NCI-H526 (cell line): ENCODE results near the gene LRTM2.
A peak's percentile ranks its signal among the peaks of the same experiment; 100 is the strongest.

ENCODE experiments used
- DNase-seq, 2 experiments: peaks; one replicate each; lab custom pipeline; 2025; lab: John Stamatoyannopoulos, UW

The LRTM2 gene

GRCh38 chr12:1842905-1843640 lies 22.7 kb downstream of the LRTM2 start:
- no peak for DNase-seq

DNA sequence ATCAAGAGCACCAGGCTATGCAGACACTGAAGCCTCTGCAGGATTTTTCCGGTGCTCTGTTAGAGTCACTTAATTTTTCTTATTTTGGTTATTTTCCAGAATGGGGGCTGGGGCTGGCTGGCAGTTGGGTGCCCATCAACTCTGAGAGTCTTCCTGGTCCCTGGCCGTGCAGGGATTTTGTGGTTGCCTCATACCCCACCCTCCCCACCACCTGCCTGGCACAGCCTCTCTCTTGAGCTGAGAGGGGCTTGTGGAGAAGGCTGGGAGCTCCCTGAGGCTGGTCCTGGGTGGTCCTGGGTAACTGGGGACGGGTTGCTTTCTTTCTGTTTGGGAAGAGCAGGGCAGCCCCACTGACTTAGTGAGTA lies 23.3 kb downstream of the LRTM2 start:
- no peak for DNase-seq

GRCh38 chr12:1844223-1844622 lies 23.9 kb downstream of the LRTM2 start:
- DNase-seq = no peak

DNA sequence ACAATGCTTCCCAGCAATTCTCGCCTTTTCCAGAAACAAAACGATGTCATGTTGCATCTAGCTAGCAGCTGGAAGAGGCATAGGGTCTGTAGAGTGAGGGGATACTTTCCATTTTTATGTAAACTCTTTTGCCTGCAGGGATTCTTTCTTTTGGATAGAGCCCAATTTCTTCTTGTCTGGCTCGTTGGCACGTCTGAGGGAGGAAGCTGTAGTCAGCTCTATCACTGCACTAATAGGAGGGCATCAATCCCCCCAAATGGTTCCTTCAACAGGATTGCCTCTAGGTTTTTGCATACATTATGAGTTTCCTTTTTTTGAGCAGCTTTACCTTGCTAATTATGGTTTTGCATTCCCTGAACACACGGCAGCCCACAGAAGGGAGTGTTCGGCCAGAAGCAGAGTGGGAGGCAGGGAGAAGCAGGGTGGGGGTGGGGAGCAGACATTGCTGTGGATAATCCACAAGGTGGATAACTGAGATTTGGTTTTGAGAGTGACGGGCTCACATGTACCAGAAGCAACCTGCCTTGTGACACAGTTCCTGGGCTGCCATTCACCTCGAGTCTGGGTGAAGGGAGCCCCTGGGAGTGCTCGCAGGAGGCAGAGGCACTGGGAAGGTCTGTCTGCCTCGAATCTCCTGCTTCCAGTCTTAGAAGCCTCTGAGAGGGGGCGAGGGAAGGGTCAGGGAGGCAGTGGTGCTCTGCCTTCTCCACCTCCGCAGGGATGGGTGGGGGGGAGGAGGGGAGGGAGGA lies 24.5 kb downstream of the LRTM2 start:
- DNase-seq = peak in 1 of 2 experiments; percentile 32

DNA sequence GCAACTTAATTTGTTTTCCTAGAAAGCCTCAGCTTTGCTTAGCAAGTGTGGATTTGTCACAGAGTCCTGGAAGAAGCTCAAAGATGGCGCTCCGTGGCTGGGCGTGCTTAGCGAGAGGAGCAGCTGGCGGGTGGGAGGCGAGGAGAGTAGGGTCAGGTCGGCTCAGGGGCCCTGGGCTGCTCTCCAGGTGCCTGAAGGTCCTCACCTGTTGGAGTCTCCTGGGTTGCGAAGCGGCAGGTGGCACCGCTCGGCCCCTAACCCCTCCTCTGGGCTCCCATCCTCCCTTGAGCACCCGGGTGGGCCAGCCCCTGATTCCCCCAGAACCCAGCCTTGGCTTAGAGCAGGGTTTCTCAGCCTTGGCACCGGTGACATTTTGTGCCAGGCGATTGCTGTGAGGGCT lies 25.1 kb downstream of the LRTM2 start:
- no peak for DNase-seq

DNA sequence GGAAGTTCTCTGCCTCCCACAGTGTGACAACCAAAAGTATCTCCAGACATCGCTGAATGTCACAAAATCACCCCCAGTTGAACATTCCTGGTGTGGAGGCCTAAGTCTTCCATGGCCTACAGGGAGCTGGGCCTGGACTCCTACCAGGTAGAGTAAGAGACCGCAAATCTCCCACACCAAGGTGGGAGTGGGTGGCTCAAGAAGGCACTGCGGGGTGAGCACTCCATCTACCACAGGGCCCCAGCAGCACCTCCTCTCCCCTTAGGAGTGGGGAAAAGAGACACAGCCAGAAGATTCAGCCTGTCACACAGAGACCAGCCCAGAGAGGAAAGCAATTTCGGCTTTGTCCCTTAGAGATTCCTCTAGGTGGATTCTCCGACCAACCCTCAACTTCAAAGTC lies 25.5 kb downstream of the LRTM2 start:
- DNase-seq = no peak

DNA sequence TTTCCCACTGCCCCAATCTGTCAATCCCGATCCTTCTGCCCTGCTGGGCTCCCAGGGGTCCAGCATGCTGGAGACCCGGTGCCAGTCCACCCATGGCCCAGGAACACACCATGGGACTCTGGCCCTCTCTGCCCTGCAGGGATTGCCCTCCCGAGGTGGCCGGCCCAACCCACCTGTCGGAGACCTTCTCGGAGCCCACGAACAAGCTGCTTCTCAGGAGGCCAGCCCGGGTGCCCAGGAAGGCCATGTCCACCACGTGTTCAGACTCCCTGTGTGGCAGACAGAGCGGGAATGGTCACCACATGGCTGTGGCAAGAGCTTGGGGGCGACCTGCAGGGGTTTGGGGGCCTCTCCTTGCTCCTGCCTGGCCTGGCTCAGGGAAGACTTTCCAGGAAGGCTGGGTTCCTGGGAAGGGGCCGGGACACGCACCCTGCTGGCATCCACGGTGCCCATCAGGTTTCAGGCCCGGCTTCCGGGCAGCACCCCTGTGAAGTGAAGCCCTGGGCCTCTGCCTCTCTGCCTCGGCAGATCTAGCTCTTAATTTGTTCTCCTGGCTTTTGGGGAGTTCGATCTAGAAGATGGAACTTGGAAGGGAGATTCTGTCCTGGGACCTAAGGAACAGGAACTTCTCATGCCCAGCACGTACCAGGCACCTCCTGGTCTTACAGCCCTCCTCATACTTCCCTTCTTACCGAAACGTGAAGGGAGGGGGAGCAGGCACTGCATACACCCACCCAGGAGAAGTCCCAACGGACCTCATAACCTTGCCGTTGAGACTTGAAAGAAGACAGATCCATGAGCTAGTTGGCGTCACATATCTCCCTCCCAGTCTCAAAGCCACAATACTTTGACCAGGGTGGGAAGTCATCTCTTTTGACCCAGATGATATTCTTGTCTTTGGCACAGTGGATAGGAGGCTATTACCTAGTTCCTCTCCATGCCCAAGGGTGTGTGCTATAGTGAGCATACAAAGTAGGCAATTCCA lies 26.3 kb downstream of the LRTM2 start:
- no peak for DNase-seq

GRCh38 chr12:1847411-1847810 lies 27.0 kb downstream of the LRTM2 start:
- DNase-seq = no peak

DNA sequence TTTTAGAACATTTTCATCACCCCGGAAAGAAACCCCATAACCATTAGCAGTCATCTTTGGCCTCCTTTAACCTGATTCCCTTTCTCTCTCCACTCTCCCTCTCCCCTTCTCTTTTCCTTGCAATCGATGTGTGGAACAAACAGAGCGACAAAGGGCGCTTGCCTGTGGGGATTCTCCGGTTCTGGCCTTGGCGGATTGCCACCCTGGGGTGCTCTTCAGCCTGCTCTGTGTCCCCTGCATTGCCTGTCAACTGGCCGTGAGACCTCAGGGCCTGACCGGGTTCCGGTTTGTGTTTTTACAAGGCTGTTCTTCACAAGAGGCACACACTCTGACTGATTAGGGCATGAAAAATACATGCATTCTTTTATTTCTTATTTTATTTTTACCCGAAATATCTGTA lies 27.8 kb downstream of the LRTM2 start:
- DNase-seq = no peak

GRCh38 chr12:1848745-1849144 lies 28.4 kb downstream of the LRTM2 start:
- no peak for DNase-seq

DNA sequence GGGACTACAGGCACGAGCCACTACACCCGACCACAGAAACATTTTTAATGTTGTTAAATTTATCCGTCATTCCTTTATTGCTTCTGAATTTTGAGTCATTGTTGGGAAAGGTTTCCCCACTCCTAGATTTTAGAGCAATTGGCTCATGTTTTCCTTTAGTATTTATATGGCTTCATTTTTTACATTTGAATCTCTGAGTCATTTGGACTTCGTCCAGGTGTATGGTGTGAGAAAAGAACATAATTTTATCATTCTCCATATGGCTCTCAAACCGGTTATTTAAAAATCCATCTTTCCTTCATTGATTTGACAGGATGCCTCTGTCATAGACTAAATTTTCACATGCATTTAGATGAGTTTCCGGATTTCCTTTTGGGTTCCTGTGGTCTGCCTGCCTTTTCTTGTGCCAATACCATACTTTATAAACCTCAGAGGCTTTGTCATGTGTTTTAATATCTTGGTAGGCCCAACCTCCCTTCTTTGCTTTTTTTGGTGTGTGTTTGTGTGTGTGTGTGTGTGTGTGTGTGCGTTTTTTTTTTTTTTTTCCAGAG lies 30.9 kb downstream of the LRTM2 start:
- no peak for DNase-seq

DNA sequence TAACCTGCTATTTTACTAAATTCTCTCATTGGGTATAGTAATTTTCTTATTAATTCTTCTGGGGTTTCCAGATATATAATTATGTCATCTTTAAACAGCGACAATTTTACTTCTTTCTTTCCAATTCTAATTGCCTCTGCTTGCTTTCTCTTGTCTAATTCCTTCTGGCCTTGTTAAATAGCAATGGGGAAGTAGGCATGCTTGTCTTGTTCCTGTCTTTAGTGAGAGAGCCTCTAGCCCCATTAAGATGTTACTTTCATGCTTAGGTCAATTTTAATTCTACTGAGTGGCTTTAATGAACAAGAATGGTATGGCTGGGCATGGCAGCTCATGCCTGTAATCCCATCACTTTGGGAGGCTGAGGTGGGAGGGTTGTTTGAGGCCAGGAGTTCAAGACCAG lies 31.7 kb downstream of the LRTM2 start:
- DNase-seq = no peak

DNA sequence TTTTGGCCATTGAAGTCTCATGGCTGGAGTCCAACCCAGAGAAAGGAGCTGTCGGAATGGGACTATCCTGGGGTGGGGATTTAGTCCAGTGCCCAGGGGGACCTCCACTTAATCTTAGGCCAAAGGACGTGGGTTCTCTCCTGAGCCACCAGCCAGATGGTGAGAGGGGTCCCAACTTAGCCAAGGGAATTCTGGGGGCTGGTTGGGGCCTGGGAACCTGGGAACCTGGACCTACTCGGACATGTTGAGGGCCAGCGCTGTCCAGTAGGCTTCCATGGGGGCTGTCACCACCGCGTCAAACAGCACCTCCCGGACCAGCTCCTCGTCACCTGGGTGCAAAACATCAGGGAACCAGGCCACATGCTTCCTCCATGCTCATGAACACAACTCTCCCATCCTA lies 33.4 kb downstream of the LRTM2 start:
- no peak for DNase-seq

GRCh38 chr12:1855241-1855640 lies 34.9 kb downstream of the LRTM2 start:
- DNase-seq = peak in 1 of 2 experiments; percentile 4

- no peak for DNase-seq
These were observed 36.7 kb downstream of the LRTM2 start for GRCh38 chr12:1857086-1857485.

GRCh38 chr12:1857821-1858220 lies 37.5 kb downstream of the LRTM2 start:
- no peak for DNase-seq

DNA sequence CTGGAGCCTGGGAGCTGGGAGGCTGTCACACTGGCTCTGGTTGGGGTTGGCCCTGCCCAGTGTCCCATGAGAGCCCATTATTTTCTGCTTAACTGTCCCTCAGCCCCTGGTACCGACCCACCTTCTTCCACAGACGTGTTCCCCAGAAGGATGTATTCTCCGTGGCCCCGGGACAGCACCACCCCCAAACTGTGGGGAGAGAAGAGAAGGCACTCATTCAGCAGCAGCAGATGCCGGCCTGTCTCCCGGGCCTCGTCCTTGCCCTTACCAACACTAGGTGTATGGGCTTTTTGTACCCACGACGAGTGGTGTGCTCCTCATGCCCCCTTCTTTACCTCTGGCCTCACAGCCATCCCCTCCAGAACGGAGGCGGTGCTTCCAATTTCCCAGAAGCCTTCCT lies 38.1 kb downstream of the LRTM2 start:
- DNase-seq = no peak

GRCh38 chr12:1859643-1860042 lies 39.3 kb downstream of the LRTM2 start:
- no peak for DNase-seq

DNA sequence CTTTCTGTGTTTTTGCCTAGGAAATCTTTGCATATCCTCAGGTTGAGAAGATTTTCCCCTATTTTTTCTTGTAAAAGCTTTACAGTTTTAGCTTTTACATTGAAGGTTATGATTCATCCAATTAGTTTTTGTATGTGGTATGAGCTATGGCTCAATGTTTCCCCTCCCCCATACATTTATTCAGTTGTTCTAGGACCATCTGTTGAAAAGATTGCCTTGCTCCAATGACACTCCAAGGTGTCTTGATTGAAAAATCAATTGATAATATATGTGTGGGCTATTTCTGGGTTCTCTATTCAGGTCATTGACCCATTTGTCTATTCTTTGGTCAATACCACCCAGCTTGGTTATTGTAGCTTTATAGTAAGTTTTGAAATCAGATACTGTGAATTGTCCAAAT lies 42.6 kb downstream of the LRTM2 start:
- no peak for DNase-seq

GRCh38 chr12:1863823-1864222 lies 43.5 kb downstream of the LRTM2 start:
- DNase-seq = no peak

GRCh38 chr12:1864456-1864855 lies 44.1 kb downstream of the LRTM2 start:
- DNase-seq = no peak

GRCh38 chr12:1864867-1865266 lies 44.5 kb downstream of the LRTM2 start:
- DNase-seq = no peak
